Peyer's patch (tissue), 4 donors: ENCODE measurements around the gene VMAC. TPM values are rescaled to one million over a fixed set of nuclear protein-coding genes. Genes with fewer than 3 reads are reported as not detected.

Experiments
- DNase-seq, 3 donors: peaks; one replicate each; pipeline ENCODE4 v3.0.0-alpha.2; 2017 to 2019
- H3K27ac ChIP-seq, 4 donors: fragments of 200-600 bp; sonication (generic); one replicate each; pipeline ENCODE4 v1.5.1; 2016 to 2019
- H3K27me3 ChIP-seq, 2 donors: fragments of 200-600 bp; sonication (generic); one replicate each; pipeline ENCODE4 v1.5.1; 2019
- H3K36me3 ChIP-seq, 3 donors: fragments of 200-600 bp; sonication (generic); one replicate each; pipeline ENCODE4 v1.5.1; 2016 to 2019
- H3K4me1 ChIP-seq, 4 donors: fragments of 200-600 bp; sonication (generic); one replicate each; pipeline ENCODE4 v1.5.1; 2016 to 2019
- H3K4me3 ChIP-seq, 4 donors: fragments of 200-600 bp; sonication (generic); 1 replicate in 3 of 4; 2 replicates in 1 of 4; pipeline ENCODE4 v1.5.1; 2016 to 2019; ENCODE audit warnings: mild to moderate bottlenecking in 1 of 4
- H3K9me3 ChIP-seq, 4 donors: fragments of 200-600 bp; sonication (generic); one replicate each; pipeline ENCODE4 v1.5.1; 2016 to 2019; ENCODE audit warnings: mild to moderate bottlenecking in 1 of 4
- CTCF ChIP-seq, 6 experiments: fragments of 450-650 bp in 4 of 6; fragments of 200-600 bp in 2 of 6; sonication (generic) in 1 of 6; IDR thresholded peaks; one replicate each; pipeline ENCODE4 v1.5.1; 2017 to 2019; ENCODE audit warnings: antibody characterized with exemption in 6 of 6, mild to moderate bottlenecking in 3 of 6, moderate library complexity in 1 of 6
- POLR2A ChIP-seq, 2 donors: fragments of 450-650 bp; IDR thresholded peaks; one replicate each; pipeline ENCODE4 v1.5.1; 2017; ENCODE audit warnings: antibody characterized with exemption in 2 of 2, mild to moderate bottlenecking in 2 of 2, moderate library complexity in 2 of 2
- total RNA-seq, 4 donors: library from RNA; depleted of rRNA; stranded (reverse); fragments of >200 nt; gene quantifications; one replicate each; pipeline ENCODE4 v1.1.0, GENCODE V29; 2016

Gene VMAC
- total RNA-seq, 4 donors from 2014 or later: 9.6 to 24.8 (median 18.4) TPM

GRCh38 chr19:5927441-5927821 is 22.8 kb downstream of the VMAC start:
- TF ChIP-seq POLR2A (IDR thresholded peaks at IDR 0.05) (no peak), CTCF (IDR thresholded peaks at IDR 0.05) (no peak)
- peaks cover 0 to 89% (median 0%) of the 10 kb centered on the region in 3 donors for H3K36me3 ChIP-seq
- peaks cover 0 to 13% (median 5%) of the 10 kb centered on the region in 4 donors for H3K4me1 ChIP-seq
- H3K4me3 ChIP-seq: no peak overlapping the region
- no peaks in the 10 kb centered on the region for H3K9me3 ChIP-seq
- peak overlapping the region; percentile 32 to 74 (median 53) for H3K27ac ChIP-seq
- no peaks in the 10 kb centered on the region for H3K27me3 ChIP-seq
- peak in 1 of 3 donors; percentile 28 for DNase-seq

GRCh38 chr19:5929179-5929578 is 24.5 kb downstream of the VMAC start:
- Histone ChIP-seq H3K4me1 (peaks cover 0 to 17% (median 5%) of the 10 kb centered on the region in 4 donors), H3K36me3 (peaks cover 0 to 83% (median 0%) of the 10 kb centered on the region in 3 donors), H3K9me3 (no peaks in the 10 kb centered on the region), H3K27ac (no peak overlapping the region), H3K27me3 (no peaks in the 10 kb centered on the region), H3K4me3 (no peak overlapping the region)
- DNase-seq: no peak
- TF ChIP-seq POLR2A (IDR thresholded peaks at IDR 0.05) (no peak), CTCF (IDR thresholded peaks at IDR 0.05) (no peak)

- H3K4me3 ChIP-seq: no peak overlapping the region
- peaks cover 0 to 21% (median 5%) of the 10 kb centered on the region in 4 donors for H3K4me1 ChIP-seq
- no peak for DNase-seq
- no peaks in the 10 kb centered on the region for H3K27me3 ChIP-seq
- peaks cover 0 to 79% (median 0%) of the 10 kb centered on the region in 3 donors for H3K36me3 ChIP-seq
- no peak overlapping the region for H3K27ac ChIP-seq
- no peaks in the 10 kb centered on the region for H3K9me3 ChIP-seq
- TF ChIP-seq POLR2A (IDR thresholded peaks at IDR 0.05) (no peak), CTCF (IDR thresholded peaks at IDR 0.05) (no peak)
Measured at GRCh38 chr19:5929625-5930024, 25.0 kb downstream of the VMAC start.

- Histone ChIP-seq H3K9me3 (no peaks in the 10 kb centered on the region), H3K4me3 (no peak overlapping the region), H3K27ac (no peak overlapping the region), H3K36me3 (peaks cover 0 to 79% (median 0%) of the 10 kb centered on the region in 3 donors), H3K4me1 (peaks cover 0 to 14% (median under 1%) of the 10 kb centered on the region in 4 donors), H3K27me3 (no peaks in the 10 kb centered on the region)
- no peak for TF ChIP-seq POLR2A (IDR thresholded peaks at IDR 0.05)
- TF ChIP-seq CTCF (IDR thresholded peaks at IDR 0.05): no peak
- DNase-seq: no peak
Measured at GRCh38 chr19:5931251-5931650, 26.6 kb downstream of the VMAC start.

GRCh38 chr19:5932146-5932545 is 27.5 kb downstream of the VMAC start:
- no peak for DNase-seq
- no peaks in the 10 kb centered on the region for H3K9me3 ChIP-seq
- no peak overlapping the region for H3K4me3 ChIP-seq
- TF ChIP-seq CTCF (IDR thresholded peaks at IDR 0.05): no peak
- no peak for TF ChIP-seq POLR2A (IDR thresholded peaks at IDR 0.05)
- peaks cover 0 to 11% (median 0%) of the 10 kb centered on the region in 4 donors for H3K4me1 ChIP-seq
- H3K27me3 ChIP-seq: no peaks in the 10 kb centered on the region
- peak overlapping the region in 1 of 4 donors; percentile 22 for H3K27ac ChIP-seq
- H3K36me3 ChIP-seq: peaks cover 0 to 76% (median 0%) of the 10 kb centered on the region in 3 donors
